HEK293 (cell line): ENCODE results near the gene SERINC2.

Experiments used
- HOXD13 ChIP-seq: sonication (generic); formaldehyde crosslinking; IDR thresholded peaks from 2 replicates; pipeline ENCODE4 v1.8.0; 2022; ENCODE audit warnings: missing genetic modification reagents, borderline replicate concordance
- KLF7 ChIP-seq: fragments of 450-650 bp; formaldehyde crosslinking; IDR thresholded peaks from 2 replicates; pipeline ENCODE4 v1.5.1; 2016; ENCODE audit warnings: missing biosample characterization, missing genetic modification characterization, borderline replicate concordance
- KLF8 ChIP-seq: fragments of 450-650 bp; formaldehyde crosslinking; IDR thresholded peaks from 2 replicates; pipeline ENCODE4 v1.5.1; 2016; ENCODE audit warnings: missing biosample characterization, missing genetic modification characterization
- MZF1 ChIP-seq: fragments of 450-650 bp; formaldehyde crosslinking; IDR thresholded peaks from 2 replicates; pipeline ENCODE4 v1.5.1; 2017; ENCODE audit warnings: missing biosample characterization, missing genetic modification characterization, borderline replicate concordance
- REPIN1 ChIP-seq: fragments of 450-650 bp; formaldehyde crosslinking; IDR thresholded peaks from 2 replicates; pipeline ENCODE4 v1.5.1; 2017; ENCODE audit warnings: missing biosample characterization, missing genetic modification characterization, low read depth
- SETDB1 ChIP-seq: IDR thresholded peaks from one replicate; pipeline ENCODE4 v1.6.1; 2017; ENCODE audit warnings: mild to moderate bottlenecking, low read length, moderate library complexity, mixed read lengths; ENCODE audit not compliant: insufficient read length
- YY1 ChIP-seq: fragments of 450-650 bp; formaldehyde crosslinking; IDR thresholded peaks from 2 replicates; pipeline ENCODE4 v1.5.1; 2018; ENCODE audit warnings: missing biosample characterization, missing genetic modification characterization
- ZBTB48 ChIP-seq: fragments of 450-650 bp; formaldehyde crosslinking; IDR thresholded peaks from 2 replicates; pipeline ENCODE4 v1.5.1; 2016; ENCODE audit warnings: missing biosample characterization, missing genetic modification characterization
- ZBTB7A ChIP-seq: fragments of 450-650 bp; formaldehyde crosslinking; IDR thresholded peaks from 2 replicates; pipeline ENCODE4 v1.5.1; 2016; ENCODE audit warnings: low read depth, missing biosample characterization, missing genetic modification characterization
- ZBTB8A ChIP-seq: fragments of 450-650 bp; formaldehyde crosslinking; IDR thresholded peaks from 2 replicates; pipeline ENCODE4 v1.5.1; 2016; ENCODE audit warnings: missing biosample characterization, missing genetic modification characterization
- ZFP37 ChIP-seq: fragments of 450-650 bp; formaldehyde crosslinking; IDR thresholded peaks from 2 replicates; pipeline ENCODE4 v1.5.1; 2016; ENCODE audit warnings: missing biosample characterization, missing genetic modification characterization
- ZIC2 ChIP-seq: fragments of 450-650 bp; formaldehyde crosslinking; IDR thresholded peaks from 2 replicates; pipeline ENCODE4 v1.5.1; 2016; ENCODE audit warnings: missing biosample characterization, missing genetic modification characterization
- ZNF248 ChIP-seq: fragments of 450-650 bp; formaldehyde crosslinking; IDR thresholded peaks from 2 replicates; pipeline ENCODE4 v1.5.1; 2017; ENCODE audit warnings: missing biosample characterization, missing genetic modification characterization
- ZNF26 ChIP-seq: fragments of 450-650 bp; formaldehyde crosslinking; IDR thresholded peaks from 2 replicates; pipeline ENCODE4 v1.5.1; 2016; ENCODE audit warnings: missing biosample characterization, missing genetic modification characterization
- ZNF335 ChIP-seq: fragments of 450-650 bp; formaldehyde crosslinking; conservative IDR thresholded peaks from 2 replicates; pipeline ENCODE4 v1.5.1; 2016; ENCODE audit warnings: missing biosample characterization, missing genetic modification characterization
- ZNF391 ChIP-seq: fragments of 450-650 bp; formaldehyde crosslinking; IDR thresholded peaks from 2 replicates; pipeline ENCODE4 v1.5.1; 2016; ENCODE audit warnings: low read depth, missing biosample characterization, missing genetic modification characterization, borderline replicate concordance
- ZNF560 ChIP-seq: fragments of 450-650 bp; formaldehyde crosslinking; IDR thresholded peaks from 2 replicates; pipeline ENCODE4 v1.5.1; 2017; ENCODE audit warnings: missing biosample characterization, missing genetic modification characterization, borderline replicate concordance
- ZNF629 ChIP-seq: fragments of 450-650 bp; formaldehyde crosslinking; IDR thresholded peaks from 2 replicates; pipeline ENCODE4 v1.5.1; 2017; ENCODE audit warnings: missing biosample characterization, missing genetic modification characterization
- ZNF785 ChIP-seq: fragments of 450-650 bp; formaldehyde crosslinking; IDR thresholded peaks from 2 replicates; pipeline ENCODE4 v1.5.1; 2016; ENCODE audit warnings: missing biosample characterization, missing genetic modification characterization
- ZSCAN23 ChIP-seq: fragments of 450-650 bp; formaldehyde crosslinking; IDR thresholded peaks from 2 replicates; pipeline ENCODE4 v1.5.1; 2016; ENCODE audit warnings: missing biosample characterization, missing genetic modification characterization
- TF ChIP-seq, protein P1 (sequence below): fragments of 450-650 bp; formaldehyde crosslinking; IDR thresholded peaks from 2 replicates; pipeline ENCODE4 v1.5.1; 2016; ENCODE audit warnings: missing biosample characterization, missing genetic modification characterization
- TF ChIP-seq, protein P2 (sequence below): fragments of 450-650 bp; formaldehyde crosslinking; IDR thresholded peaks from 2 replicates; pipeline ENCODE4 v1.5.1; 2016; ENCODE audit warnings: missing biosample characterization, missing genetic modification characterization, low read depth
- TF ChIP-seq, protein P3 (sequence below): fragments of 450-650 bp; formaldehyde crosslinking; IDR thresholded peaks from 2 replicates; pipeline ENCODE4 v1.5.1; 2016; ENCODE audit warnings: missing biosample characterization, missing genetic modification characterization
- TF ChIP-seq, protein P4 (sequence below): fragments of 450-650 bp; formaldehyde crosslinking; IDR thresholded peaks from 2 replicates; pipeline ENCODE4 v1.5.1; 2016; ENCODE audit warnings: missing biosample characterization, missing genetic modification characterization
- TF ChIP-seq, protein P5 (sequence below): fragments of 450-650 bp; formaldehyde crosslinking; IDR thresholded peaks from 2 replicates; pipeline ENCODE4 v1.5.0; 2017; ENCODE audit warnings: missing biosample characterization, missing genetic modification characterization, borderline replicate concordance
- TF ChIP-seq, protein P6 (sequence below): fragments of 450-650 bp; formaldehyde crosslinking; IDR thresholded peaks from 2 replicates; pipeline ENCODE4 v1.5.1; 2016; ENCODE audit warnings: missing biosample characterization, missing genetic modification characterization

SERINC2 gene

GRCh38 chr1:31376375-31377134, 36.5 kb upstream of the SERINC2 start (continued):
- TF ChIP-seq ZNF785 = no peak
- TF ChIP-seq ZNF560 (tag by site-specific recombination) = no peak
- TF ChIP-seq, protein P1, sequence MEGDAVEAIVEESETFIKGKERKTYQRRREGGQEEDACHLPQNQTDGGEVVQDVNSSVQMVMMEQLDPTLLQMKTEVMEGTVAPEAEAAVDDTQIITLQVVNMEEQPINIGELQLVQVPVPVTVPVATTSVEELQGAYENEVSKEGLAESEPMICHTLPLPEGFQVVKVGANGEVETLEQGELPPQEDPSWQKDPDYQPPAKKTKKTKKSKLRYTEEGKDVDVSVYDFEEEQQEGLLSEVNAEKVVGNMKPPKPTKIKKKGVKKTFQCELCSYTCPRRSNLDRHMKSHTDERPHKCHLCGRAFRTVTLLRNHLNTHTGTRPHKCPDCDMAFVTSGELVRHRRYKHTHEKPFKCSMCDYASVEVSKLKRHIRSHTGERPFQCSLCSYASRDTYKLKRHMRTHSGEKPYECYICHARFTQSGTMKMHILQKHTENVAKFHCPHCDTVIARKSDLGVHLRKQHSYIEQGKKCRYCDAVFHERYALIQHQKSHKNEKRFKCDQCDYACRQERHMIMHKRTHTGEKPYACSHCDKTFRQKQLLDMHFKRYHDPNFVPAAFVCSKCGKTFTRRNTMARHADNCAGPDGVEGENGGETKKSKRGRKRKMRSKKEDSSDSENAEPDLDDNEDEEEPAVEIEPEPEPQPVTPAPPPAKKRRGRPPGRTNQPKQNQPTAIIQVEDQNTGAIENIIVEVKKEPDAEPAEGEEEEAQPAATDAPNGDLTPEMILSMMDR (tag by site-specific recombination) = no peak
- TF ChIP-seq, protein P2, sequence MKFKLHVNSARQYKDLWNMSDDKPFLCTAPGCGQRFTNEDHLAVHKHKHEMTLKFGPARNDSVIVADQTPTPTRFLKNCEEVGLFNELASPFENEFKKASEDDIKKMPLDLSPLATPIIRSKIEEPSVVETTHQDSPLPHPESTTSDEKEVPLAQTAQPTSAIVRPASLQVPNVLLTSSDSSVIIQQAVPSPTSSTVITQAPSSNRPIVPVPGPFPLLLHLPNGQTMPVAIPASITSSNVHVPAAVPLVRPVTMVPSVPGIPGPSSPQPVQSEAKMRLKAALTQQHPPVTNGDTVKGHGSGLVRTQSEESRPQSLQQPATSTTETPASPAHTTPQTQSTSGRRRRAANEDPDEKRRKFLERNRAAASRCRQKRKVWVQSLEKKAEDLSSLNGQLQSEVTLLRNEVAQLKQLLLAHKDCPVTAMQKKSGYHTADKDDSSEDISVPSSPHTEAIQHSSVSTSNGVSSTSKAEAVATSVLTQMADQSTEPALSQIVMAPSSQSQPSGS = peak; percentile 54; the same call in 1 of the 2 replicates
- TF ChIP-seq, protein P3, sequence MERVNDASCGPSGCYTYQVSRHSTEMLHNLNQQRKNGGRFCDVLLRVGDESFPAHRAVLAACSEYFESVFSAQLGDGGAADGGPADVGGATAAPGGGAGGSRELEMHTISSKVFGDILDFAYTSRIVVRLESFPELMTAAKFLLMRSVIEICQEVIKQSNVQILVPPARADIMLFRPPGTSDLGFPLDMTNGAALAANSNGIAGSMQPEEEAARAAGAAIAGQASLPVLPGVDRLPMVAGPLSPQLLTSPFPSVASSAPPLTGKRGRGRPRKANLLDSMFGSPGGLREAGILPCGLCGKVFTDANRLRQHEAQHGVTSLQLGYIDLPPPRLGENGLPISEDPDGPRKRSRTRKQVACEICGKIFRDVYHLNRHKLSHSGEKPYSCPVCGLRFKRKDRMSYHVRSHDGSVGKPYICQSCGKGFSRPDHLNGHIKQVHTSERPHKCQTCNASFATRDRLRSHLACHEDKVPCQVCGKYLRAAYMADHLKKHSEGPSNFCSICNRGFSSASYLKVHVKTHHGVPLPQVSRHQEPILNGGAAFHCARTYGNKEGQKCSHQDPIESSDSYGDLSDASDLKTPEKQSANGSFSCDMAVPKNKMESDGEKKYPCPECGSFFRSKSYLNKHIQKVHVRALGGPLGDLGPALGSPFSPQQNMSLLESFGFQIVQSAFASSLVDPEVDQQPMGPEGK (tag by site-specific recombination) = no peak
- no peak for TF ChIP-seq ZBTB7A (tag by site-specific recombination)
- TF ChIP-seq SETDB1 = no peak
- no peak for TF ChIP-seq ZFP37 (tag by site-specific recombination)
- TF ChIP-seq ZIC2 (tag by site-specific recombination) = 0 out of 2 replicates have a peak, but pooled peaks have one; percentile 10
- no peak for TF ChIP-seq MZF1 (tag by site-specific recombination)
- no peak for TF ChIP-seq KLF7
- no peak for TF ChIP-seq ZSCAN23 (tag by site-specific recombination)
- TF ChIP-seq ZNF26 = no peak
- TF ChIP-seq ZNF248 = no peak
- TF ChIP-seq REPIN1 (tag by site-specific recombination) = no peak
- TF ChIP-seq HOXD13 = no peak
- no peak for TF ChIP-seq KLF8 (tag by site-specific recombination)
- no peak for TF ChIP-seq ZBTB8A (tag by site-specific recombination)
- no peak for TF ChIP-seq ZNF629 (tag by site-specific recombination)
- TF ChIP-seq YY1 (tag by site-specific recombination) = no peak
- TF ChIP-seq, protein P4, sequence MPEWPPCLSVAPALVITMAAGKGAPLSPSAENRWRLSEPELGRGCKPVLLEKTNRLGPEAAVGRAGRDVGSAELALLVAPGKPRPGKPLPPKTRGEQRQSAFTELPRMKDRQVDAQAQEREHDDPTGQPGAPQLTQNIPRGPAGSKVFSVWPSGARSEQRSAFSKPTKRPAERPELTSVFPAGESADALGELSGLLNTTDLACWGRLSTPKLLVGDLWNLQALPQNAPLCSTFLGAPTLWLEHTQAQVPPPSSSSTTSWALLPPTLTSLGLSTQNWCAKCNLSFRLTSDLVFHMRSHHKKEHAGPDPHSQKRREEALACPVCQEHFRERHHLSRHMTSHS = no peak
- TF ChIP-seq, protein P5, sequence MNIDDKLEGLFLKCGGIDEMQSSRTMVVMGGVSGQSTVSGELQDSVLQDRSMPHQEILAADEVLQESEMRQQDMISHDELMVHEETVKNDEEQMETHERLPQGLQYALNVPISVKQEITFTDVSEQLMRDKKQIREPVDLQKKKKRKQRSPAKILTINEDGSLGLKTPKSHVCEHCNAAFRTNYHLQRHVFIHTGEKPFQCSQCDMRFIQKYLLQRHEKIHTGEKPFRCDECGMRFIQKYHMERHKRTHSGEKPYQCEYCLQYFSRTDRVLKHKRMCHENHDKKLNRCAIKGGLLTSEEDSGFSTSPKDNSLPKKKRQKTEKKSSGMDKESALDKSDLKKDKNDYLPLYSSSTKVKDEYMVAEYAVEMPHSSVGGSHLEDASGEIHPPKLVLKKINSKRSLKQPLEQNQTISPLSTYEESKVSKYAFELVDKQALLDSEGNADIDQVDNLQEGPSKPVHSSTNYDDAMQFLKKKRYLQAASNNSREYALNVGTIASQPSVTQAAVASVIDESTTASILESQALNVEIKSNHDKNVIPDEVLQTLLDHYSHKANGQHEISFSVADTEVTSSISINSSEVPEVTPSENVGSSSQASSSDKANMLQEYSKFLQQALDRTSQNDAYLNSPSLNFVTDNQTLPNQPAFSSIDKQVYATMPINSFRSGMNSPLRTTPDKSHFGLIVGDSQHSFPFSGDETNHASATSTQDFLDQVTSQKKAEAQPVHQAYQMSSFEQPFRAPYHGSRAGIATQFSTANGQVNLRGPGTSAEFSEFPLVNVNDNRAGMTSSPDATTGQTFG = no peak
- TF ChIP-seq ZNF391 = no peak
- TF ChIP-seq, protein P6, sequence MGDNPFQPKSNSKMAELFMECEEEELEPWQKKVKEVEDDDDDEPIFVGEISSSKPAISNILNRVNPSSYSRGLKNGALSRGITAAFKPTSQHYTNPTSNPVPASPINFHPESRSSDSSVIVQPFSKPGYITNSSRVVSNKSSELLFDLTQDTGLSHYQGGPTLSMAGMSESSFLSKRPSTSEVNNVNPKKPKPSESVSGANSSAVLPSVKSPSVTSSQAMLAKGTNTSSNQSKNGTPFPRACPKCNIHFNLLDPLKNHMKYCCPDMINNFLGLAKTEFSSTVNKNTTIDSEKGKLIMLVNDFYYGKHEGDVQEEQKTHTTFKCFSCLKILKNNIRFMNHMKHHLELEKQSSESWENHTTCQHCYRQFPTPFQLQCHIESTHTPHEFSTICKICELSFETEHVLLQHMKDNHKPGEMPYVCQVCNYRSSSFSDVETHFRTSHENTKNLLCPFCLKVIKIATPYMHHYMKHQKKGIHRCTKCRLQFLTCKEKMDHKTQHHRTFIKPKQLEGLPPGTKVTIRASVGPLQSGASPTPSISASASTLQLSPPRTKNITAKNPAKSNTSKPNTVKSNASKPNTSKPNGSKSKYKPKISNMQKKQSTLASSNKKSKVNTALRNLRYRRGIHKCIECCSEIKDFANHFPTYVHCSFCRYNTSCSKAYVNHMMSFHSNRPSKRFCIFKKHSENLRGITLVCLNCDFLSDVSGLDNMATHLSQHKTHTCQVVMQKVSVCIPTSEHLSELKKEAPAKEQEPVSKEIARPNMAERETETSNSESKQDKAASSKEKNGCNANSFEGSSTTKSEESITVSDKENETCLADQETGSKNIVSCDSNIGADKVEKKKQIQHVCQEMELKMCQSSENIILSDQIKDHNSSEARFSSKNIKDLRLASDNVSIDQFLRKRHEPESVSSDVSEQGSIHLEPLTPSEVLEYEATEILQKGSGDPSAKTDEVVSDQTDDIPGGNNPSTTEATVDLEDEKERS = no peak
- TF ChIP-seq ZNF335 (tag by site-specific recombination) = 0 out of 2 replicates have a peak, but pooled peaks have one; percentile 39
- TF ChIP-seq ZBTB48 (tag by site-specific recombination) = no peak
